Activated CD4-positive, alpha-beta T cell treated with anti-CD3 and anti-CD28 coated beads, Interleukin-2, amount 50 U/mL, for 1 hour (primary cell): ENCODE data around the gene SGCD.

Experiments used
- DNase-seq: peaks from one replicate; pipeline ENCODE4 v3.0.0-alpha.2; 2020

SGCD gene

GRCh38 chr5:156471893-156472292, 144.9 kb downstream of the SGCD start:
- no peak for DNase-seq

DNA sequence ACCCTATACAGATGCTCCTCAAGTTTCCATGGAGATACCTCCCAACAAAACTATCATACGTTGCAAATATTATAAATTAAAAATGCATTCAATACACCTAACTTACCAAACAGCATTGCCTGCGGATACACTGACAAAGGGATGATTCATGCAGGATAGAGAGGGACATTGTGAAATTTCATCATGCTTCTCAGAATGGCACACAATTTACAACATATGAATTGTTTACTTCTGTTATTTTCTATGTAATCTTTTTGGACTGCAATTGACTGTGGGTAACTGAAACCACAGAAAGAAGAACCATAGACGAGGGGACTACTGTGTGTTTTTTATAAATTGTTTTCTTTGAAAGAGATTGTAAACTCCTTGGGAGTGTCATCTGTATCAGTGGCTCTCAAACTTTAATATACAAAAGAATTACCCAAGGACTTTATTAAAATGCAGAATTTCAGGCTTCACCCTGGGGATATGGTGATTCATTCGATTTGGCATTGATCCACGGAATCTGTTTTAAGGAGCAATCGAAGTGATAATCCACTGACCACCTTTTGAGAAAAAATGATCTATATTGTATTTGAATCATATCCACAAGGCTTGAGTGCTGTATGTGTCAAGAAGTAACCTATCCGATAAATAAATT, 146.4 kb downstream of the SGCD start:
- no peak for DNase-seq

DNA sequence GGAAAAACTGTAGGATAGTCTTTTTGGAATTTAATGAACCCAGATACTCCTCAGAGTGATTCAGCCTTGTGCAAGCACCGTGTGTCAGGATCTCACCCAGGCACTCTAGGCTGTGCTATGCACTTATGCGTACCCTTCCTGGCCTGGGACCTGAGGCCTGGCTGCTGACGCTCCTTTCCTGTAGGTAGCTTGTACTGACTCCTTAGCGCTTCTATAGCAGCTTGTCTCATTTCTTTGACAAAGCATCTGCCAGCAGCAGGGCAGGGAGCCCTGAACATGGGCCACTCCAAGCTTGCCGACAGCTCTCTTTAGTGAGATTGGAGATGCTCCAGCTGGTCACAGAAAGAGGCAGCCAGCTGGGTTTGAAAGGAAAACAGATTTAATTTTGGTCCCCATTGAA, 147.3 kb downstream of the SGCD start:
- DNase-seq = no peak

DNA sequence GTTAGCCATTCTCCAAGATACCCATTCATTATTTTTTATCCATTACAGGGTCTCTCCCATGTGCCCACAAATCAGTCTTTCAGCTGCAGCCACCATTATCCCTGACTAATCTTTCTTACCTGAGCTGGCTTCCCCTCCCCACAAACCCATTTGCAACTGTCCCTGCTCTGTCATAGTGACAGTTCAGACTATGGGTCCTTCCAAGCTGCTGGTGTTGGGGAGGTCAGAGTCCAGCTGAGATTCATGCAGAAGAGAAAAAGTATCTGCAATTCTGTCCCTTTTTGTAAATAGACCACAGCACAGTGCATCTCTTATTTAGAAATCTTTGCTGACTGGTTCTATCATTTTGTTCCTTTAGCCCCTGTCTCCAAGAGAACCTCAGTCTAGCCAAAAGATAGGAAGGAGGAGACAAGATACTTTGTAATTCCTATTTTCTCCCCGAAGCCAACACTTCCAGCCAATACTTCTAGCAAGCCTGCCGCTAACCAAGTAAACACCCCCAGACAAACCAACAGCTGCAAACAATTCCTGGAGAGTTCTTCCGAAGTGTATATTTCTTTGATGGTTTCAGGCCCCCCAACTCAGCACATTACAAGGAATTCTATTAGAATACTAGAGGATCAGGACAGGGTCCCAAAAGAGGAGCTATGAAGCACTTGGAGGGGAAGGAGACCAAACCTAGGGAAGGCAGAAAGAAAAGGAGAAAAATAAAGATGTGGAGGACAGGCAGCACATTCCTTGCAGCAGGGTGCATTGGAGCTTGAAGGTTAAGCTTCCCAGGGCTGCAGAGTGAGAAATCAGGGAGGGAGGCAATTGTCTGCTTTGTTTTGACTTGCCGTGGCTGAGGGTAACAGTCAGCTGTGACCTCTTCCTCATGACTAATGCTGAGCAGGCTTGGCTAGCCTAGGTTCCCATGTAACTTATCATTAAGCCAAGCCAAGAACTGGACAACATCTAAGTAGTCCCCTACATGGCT, 148.5 kb downstream of the SGCD start:
- DNase-seq = no peak

DNA sequence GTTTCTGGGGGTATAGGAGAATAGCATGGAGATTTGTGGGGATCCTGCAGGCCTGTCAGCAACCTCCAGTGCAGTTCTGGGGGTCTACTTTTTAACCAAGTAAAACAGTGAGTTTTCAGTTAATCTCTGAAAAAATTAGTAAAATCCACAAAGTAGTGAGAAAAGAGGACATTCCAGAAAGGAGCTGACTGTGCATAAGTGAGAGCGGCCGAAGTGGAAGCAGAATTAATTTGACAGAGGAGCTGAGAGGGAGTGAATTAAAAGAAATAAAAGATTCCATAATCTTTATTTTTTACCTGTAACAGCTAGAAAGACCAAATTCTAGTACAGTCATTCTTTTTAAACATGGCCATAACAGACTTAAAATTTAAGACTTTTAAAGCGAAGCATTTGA, 149.2 kb downstream of the SGCD start:
- no peak for DNase-seq

- no peak for DNase-seq
Observed at GRCh38 chr5:156476678-156477077, 149.7 kb downstream of the SGCD start.

- no peak for DNase-seq
Observed at GRCh38 chr5:156477196-156477595, 150.2 kb downstream of the SGCD start.

GRCh38 chr5:156479849-156480248, 152.9 kb downstream of the SGCD start:
- DNase-seq = no peak

GRCh38 chr5:156481741-156482140, 154.8 kb downstream of the SGCD start:
- no peak for DNase-seq

- DNase-seq = no peak
Observed at GRCh38 chr5:156482818-156483217, 155.9 kb downstream of the SGCD start.

- no peak for DNase-seq
Observed at GRCh38 chr5:156486394-156487238, 159.7 kb downstream of the SGCD start.

DNA sequence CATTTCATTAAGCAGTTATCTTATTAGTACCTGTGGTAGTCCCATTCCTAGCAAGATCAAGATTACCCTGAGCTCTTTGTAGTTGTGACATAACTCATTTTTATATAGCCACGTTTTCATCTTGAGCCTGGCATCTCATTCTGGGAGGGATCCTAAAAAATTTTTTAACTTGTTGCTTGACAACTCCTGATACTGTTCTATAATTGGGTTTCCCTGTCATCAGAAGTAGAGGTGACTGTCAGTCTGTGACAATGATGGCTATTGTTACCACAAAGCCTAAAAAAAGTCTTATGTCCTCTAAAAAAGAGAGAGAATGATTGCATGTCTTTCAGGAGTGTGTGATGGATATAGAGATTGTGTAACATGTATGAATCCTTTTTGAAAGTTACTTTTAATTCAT, 164.8 kb downstream of the SGCD start:
- no peak for DNase-seq

DNA sequence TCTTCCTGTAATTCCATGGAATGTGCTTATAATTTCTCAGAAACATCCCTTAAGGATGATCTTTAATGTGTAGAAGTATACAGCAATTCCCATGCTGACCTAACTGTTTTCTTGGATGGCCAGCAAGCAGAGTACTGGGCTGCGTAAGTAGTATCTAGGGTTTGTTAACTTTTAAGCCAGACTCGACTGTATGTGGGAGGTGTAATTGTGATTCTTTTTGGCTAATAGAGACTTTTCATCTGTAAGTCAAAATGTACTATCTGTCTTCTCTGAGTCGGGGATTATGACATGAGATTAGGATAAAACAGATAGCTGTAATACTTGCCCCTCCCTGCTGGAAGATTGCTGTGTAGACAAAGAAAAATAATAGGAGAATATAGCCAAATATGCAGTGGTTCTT, 169.3 kb downstream of the SGCD start:
- no peak for DNase-seq

GRCh38 chr5:156497804-156498208, 170.8 kb downstream of the SGCD start:
- DNase-seq = no peak

GRCh38 chr5:156498226-156498980, 171.4 kb downstream of the SGCD start:
- no peak for DNase-seq

GRCh38 chr5:156500755-156501154, 173.8 kb downstream of the SGCD start:
- DNase-seq = no peak

- no peak for DNase-seq
Observed at GRCh38 chr5:156505101-156505500, 178.1 kb downstream of the SGCD start.

DNA sequence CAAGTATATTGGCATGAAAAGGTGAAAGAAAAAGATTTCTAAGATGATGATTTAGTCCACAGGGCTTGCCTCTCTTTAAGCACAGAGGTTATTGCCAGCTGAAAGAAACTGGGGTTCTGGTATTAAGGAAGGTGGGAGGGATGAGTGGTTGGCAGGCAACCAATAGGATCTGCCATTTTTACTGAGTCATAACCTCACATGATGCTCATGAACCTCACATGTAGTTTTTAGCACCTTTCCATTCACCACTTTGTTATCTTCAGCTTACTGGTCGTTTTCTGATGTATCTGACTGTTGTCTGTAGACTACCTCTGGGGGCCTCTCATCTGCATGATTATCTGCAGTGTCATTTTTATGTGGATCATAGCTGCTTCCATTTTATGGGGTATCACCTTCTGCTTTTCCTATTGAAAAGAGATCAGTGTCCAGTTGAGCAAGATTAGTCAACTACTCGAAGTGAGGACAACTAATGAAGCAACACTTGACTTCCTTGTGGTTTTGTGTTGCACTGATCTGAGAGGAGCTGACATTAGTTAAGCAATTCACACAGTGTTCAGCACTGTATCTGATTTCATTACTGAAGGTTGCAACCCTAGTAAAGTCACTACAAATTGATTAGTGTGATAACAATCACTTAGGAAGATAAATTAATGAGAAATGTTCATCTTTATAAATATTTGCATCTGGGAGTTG, 186.3 kb downstream of the SGCD start:
- no peak for DNase-seq

DNA sequence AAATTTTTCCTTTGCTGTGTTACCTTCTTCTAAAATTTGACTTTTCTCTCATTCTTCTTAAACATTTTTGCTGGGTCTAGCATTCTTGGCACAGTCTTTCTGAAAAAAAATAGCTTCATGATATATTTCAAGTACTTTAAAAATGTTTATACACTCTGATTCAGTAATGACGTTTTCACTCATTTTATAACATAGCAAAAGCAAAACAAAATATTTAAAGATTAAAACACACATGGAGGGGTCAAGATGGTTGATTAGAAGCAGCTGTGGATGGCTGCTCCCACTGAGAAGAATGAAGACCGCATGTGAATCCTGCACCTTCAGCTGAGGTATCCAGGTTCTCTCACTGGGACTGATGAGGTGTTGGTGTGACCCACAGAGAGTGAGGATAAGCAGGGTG, 188.2 kb downstream of the SGCD start:
- DNase-seq = no peak

- no peak for DNase-seq
Observed at GRCh38 chr5:156515803-156516360, 188.9 kb downstream of the SGCD start.

- DNase-seq = no peak
Observed at GRCh38 chr5:156522651-156523529, 195.9 kb downstream of the SGCD start.
